HG02981 (cell line): Measurements from ENCODE around the gene ETV1.
A peak's percentile ranks its signal among the peaks of the same experiment; 100 is the strongest.

Source experiments
- ATAC-seq: cut with Tn5 transposase; IDR thresholded peaks from one replicate; pipeline ENCODE4 v1.9.1; 2021; ENCODE audit warnings: mild to moderate bottlenecking, moderate library complexity; ENCODE audit not compliant: unreplicated experiment

Gene ETV1

DNA sequence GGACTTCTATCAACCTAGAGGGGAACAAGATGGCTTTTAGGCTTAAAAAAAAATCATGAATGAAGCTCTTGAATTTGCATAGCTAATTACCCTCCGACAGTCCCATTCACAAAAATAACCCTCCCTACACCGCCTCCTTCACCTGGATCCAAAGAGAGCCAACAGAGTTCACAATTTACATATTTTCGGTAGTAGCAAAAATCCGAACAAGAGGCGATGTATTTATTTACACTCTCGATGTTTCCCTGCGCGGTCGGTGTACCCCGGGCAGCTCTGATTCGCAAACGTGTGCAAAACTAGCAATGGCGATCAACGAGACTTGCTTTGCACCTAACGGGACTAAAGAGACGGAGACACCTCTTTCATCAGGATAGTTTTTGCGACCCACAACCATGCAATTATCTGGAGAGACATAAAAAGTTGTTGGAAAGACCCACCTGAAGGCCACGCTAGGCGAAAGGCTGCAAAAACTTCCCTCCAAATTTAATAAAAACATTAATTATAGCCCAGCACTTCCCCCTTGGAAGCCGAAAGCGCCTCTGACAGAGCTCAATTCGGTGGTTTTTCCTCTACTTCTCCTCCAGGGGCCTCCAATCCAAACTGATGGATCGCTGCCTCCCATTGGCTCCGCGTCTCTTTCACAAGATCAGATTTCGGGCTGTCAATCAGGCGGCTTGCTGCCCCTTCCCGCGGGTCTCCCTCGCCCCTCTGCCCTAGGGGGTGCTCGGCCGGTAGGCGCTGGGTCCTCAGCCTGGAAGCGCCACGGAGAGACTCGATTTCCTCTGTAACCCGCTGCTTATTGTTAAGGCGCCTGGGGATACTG lies at the start of gene ETV1:
Gene ETV1, minus strand, starts transcription at position 541 of the 823 bp plus-strand sequence. CDS start 614 bp downstream, outside the sequence.
- no peak for ATAC-seq

DNA sequence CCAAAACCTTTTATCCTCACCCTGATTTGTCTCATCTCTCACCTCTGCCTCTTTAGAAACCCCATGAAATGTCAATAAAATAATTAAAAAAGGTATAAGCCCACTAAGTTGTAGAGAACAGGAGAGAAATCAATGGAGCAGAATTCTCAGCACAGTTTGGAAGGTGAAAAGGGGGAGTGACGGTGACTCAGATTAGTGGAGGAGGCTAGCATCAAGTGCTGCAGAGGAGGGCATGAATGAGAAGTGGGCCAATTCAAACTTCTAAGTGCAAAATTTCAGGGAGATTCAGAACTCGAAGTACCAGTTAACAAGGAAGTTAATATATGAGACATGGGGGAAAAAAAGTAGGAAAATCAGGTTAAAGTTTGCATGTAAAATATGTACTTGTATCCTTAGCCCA lies 34.9 kb upstream of the ETV1 start:
- ATAC-seq: no peak

- ATAC-seq: no peak
Measured at GRCh38 chr7:14023838-14024237, 34.4 kb upstream of the ETV1 start.

DNA sequence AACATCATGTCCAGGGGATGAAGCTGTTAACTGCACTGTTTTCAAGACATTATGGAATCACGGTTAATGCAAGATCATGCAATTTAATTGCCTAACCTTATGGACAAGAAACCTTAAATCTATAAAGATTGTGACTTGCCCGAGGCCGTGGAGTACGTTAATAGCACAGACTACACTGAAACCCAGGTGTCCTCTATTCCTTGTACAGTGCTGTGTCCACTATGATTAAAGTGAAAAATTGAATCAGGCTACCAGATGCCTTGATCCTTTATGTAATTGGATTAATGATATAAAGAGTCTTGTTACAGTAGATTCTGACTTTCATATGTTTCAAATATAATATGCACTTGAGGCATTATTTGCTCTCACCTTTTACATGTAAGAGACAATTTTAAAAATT lies 33.9 kb upstream of the ETV1 start:
- ATAC-seq: no peak

DNA sequence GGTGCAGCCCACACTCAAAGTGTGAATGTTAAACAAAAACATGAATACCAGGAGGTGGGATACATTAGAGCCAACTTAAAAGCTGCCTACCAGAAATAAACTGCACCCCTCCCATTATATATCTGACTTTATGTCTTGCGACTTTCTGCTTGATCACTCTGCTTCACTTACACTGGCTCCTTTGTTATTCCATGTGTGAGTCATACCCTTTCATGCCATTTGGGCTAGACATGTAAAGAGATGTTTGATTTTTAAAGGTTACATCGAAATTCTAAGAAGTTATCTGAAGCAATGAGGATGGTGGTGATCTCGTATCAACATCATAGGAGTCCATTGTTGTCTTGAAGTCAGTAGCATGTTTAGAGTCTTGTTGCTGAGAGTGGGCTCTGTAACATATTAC lies 31.6 kb upstream of the ETV1 start:
- ATAC-seq: no peak

GRCh38 chr7:14020339-14020900 lies 31.0 kb upstream of the ETV1 start:
- ATAC-seq: no peak

DNA sequence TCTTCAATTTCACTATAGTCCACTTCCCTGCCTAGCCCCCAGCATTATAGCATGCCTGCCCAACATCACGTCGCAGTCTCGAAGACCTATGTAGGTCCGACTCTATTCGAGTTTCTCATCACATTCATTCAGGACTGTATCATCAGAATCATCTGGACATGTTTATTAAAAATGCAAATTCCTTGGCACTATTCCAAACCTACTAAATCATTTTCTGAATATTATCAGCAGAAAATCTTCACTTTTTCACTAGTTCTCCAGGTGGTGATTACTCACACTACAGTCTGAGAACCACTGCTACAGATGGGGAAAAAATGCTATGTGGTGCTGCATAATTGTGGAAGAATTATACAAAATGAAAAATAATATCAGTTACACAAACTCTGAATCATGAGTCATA lies 29.3 kb upstream of the ETV1 start:
- no peak for ATAC-seq

GRCh38 chr7:14016950-14017349 lies 27.5 kb upstream of the ETV1 start:
- no peak for ATAC-seq

- ATAC-seq: no peak
Measured at GRCh38 chr7:14013898-14014297, 24.4 kb upstream of the ETV1 start.

DNA sequence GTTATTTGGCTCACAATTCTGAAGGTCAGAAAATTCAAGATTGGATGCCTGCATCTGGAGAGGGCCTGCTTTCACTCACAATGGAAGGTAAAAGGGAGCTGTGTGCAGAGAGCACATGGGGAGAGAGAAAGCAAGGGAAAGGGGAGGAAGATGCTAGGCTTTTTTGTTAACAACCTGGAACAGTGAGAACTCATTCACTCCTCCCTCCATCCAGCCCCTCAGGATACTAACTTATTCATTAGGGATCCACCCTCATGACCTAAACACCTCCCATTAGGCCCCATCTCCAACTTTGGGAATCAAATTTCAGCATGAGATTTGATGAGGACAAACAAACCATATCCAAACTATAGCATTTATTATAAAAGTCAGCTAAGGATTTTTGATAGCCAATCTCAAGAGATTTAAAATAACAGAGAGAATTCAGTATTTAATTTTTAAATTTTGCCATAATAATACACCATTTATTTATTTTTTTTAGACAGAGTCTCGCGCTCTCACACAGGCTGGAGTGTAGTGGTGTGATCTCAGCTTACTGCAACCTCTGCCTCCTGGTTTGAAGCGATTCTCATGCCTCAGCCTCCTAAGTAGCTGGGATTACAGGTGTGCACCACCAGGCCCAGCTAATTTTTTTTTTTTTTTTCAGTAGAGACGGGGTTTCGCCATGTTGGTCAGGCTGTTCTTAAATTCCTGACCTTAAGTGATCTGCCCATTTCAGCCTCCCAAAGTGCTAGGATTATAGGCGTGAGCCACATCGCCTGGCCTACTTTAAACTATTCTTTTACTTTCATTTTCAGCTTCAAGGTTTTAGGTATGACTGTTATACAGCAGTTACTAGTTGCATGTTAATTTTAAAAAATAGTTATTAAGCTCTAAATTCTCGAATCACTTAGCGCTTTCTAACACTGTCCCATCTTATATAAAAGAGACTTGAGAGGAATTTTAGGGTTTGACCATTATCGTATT lies 20.3 kb upstream of the ETV1 start:
- no peak for ATAC-seq

GRCh38 chr7:14001139-14001538 lies 11.7 kb upstream of the ETV1 start:
- ATAC-seq: no peak

GRCh38 chr7:14000247-14000646 lies 10.8 kb upstream of the ETV1 start:
- no peak for ATAC-seq

DNA sequence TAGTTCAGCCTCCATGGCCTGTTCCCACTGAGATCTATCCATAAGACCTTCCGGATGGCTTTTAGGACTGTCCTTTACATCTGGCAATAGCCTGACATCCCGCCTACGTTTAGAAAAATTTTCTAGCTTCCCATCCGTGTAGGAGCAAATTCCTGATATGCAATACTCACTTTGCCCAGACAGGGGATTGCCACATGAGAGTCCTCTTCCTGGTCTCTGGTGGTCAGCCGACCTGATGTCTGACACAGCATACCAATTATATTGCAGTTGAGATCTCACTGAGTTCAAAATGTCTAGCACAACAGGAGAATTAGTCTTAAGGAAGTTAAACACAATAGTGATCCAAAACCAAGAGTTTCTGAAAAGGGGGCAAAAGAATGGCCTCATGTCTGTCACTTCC lies 9.4 kb upstream of the ETV1 start:
- ATAC-seq: no peak

DNA sequence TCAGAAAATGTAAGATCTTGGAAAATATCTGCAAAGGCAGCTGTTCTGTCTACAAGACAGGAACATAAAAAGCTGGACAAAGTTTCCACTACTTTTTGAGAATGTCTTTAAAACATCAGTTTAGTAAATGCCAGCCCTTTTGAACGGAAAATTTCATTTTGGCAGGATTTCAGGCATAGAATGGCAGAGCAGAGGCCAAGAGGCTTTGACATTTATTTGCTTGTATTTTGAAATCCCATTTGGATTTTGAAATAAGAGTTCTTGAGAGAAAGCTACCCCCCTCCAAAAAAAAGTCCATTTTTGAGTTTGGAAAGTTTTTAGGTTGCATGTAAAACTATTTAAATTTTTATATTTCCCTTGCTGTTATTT lies 3.1 kb upstream of the ETV1 start:
- ATAC-seq: no peak

DNA sequence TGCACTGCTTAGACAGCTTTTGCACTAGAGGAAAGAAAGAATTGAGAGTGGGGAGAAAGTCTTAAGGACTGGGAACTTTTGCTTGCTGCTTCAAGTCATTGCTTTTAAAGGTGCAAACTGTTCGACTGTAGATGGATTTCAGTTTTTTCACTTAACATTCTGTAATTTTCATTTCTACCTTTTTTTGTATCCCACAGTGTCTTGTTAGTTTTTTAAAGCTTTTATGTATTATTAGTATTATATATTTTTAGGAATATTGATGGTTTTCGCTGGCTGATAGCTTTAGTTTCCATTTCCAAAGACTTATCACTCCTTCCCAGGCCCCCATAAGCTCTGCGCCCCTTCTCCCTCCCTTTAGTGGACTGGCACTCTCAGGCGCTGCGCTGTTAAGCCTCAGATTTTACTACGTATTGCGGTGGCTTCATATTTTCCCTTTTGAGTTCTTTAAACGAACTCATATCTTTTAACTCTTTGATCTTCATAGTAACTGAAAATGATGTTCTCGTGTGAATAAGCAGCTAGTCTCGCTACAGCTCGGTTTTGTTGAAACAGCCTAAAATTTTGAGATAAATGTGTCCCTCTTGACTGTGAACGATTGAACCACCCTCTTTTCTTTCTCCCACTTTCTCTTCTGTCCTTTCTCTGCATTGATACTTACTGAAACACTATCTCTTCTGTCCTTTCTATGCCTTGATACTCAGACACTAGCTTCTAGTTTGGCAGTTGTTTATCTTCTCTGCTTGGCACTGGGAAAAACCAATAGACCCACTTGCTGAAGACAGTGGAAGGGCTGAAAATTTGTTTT lies 2.5 kb upstream of the ETV1 start:
- no peak for ATAC-seq

DNA sequence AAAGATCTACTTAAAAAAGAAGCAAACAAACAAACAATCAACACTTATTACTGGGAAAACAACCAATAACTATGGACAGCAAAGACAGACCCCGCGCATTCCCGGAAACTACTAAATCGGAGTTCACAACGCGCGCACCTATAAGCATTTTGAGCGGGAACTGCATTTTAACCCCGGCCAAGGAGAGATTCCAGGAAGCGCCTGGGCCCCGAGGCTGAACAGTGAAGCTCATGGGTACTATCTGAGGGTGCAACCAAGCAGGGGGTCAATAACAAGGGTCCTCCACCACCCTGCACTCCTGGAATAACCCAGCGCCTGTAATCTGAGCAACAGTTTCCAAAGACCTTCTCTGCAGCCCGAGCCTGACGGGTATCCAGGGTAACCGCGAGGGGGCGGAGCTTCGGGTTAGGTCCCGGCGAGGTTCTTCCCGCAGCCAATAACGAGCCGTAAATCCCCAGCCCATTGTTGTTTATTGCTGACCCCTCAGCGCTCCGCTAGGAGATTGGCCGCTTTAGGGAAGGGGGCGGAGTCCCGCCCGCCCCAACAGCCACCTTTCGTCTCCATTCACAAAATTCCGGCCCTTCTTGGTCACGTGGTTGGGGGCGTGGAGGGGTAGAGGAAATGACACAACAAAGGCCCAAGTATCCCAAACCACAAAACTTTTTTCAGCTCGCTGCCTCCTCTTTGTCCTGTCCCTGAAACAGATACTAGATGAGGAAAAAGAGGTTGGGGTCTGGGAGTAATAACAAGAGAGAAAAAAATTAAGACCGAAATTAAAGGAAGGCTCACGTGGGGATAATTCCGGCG lies 1.7 kb upstream of the ETV1 start:
- peak; percentile 71 for ATAC-seq

DNA sequence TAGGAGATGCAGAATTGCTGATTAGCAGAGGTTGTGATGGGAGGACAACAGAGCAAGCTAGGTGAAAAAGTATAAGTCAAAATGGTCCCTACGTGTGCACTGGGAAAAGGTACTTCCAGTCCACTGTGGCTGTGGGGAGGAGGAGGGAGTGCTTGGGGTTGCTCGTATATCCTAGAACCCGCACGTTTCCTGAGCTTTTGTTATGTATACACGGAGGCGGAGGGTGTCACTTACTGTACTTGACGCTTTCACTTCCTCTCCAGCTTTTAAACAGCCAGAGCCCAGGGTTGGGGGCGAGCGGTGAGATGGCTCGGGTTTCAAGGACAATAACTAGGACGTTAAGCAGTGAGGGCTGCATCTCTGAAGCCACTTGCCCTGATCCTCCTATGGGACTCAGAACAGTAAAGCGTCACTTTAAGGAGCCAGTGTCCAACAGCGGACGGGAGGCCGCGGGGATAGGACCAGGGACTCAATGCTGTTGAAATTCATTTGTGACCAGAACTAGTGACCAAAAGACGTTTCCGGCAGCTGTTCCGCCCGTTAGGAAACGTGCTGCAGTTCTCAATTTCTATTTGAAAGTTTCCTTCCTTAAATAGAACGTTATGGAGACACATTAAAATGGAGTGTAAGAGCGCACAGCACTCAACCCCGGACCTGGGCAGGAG lies 985 bp upstream of the ETV1 start:
- peak; percentile 61 for ATAC-seq

- ATAC-seq: no peak
Measured at GRCh38 chr7:13989949-13990305, 461 bp upstream of the ETV1 start.

DNA sequence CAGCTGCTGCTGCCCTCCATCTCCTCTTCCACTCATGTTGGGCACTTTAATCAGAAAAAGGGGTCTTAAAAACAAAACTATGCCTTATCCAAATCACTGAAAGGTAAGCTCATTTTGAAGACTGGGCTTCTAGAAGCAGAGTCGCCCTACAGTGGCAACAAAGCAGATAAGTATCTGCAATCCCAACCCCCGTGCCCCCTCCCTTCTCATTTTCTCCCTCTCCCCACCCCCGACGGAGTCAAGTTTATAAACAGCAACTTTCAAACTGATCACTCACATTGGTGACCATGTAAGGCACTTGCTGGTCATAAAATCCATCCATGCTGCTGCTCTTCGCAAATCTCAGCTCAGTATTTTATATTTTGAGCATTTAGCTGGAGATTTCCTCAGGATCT lies 738 bp downstream of the ETV1 start:
- no peak for ATAC-seq

DNA sequence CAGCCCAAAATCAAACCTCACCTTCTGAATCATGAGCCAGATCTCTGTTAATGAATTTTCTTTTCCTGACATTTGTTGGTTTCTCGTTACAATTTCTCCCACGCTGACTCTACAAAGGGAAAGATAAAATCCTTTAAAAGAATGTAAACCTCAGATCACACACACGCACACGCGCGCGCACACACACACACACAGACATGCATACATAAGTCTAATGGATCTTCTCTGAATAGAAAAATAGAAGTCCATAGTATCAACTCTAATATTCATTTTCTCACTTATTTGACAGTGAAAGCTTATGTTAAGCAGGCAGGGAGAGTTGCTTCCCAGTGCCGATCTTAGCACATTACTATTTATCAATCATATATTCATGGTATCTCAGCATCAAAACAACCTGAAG lies 1.4 kb downstream of the ETV1 start:
- no peak for ATAC-seq
